ENCODE results near the gene GPR146. TPM values are rescaled to one million over a fixed set of nuclear protein-coding genes. Genes with fewer than 3 reads are reported as not detected.

GPR146 gene
- total and polyA plus RNA-seq, 9 of the 15 experiments (the other 6 are each of a cell fraction or from before 2014, with no cell fraction given), result 0.22 to 3.6 (median 0.64) TPM; not detected in 2

DNA sequence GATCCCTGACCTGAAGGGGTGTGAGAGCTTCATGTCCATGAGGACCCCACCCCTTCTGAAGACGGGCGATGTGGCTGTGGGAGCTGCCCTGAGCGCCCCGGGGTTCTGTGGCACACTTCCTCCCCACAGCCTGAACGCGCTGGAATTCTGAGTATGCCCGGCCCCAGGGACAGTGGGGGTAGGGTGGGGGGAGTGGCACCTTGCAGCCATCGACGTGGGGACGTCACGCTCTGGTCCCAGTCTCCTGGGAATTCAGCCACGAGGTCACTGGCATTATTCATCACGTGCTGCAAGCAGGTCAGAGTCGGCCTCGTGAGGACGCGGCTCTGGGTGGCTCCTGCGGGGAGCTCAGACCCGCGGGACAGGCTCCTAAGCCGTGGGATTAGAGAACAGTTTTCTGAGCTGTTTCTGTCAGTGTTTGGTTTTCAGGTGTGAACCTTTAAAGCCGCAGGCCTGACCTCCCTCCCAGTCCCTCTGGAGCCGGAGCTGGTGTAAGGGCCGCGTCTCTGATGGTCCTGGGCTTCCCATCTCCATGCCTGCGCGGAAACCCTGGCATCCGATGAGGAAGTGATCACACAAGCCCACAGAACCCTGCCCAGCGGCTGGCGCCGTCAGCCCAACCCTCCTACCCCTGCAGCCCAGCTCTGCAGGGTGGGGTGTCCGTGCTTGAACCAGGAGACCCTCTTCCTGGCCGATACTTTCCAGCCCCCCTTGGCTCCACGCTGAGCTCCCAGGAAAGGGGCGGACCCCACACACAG lies 16.1 kb downstream of the GPR146 start:
- ChIA-PET POLR2A (interaction anchor here (0.6 kb wide), 1 partner anchor 176 kb away, joined by 4 read pairs; no protein-coding TSS in a partner anchor), CTCF (ENCODE audit: low intra/inter-chr PET ratio) (interaction anchor here (1.4 kb wide), 1 partner anchor 67 kb away, joined by 6 read pairs; no protein-coding TSS in a partner anchor)
- Histone ChIP-seq H3K27ac (ENCODE audit: extremely low read depth, low read depth, low read length) (peak overlapping the region; percentile 27; the same call in 1 of the 3 replicates), H3K9me1 (ENCODE audit: control insufficient read depth, insufficient read depth, low read length) (peaks cover 3% of the 10 kb centered on the region), H3K27me3 (ENCODE audit: control insufficient read depth in 2 of 2, insufficient read depth in 2 of 2, low read length in 2 of 2) (no peaks in the 10 kb centered on the region), H4K20me1 (replicated peaks; ENCODE audit: control insufficient read depth, insufficient read depth, low read length) (peaks cover 11% of the 10 kb centered on the region; the same call in 1 of the 2 replicates), H3K4me1 (replicated peaks in 1 of 2; ENCODE audit: control insufficient read depth in 2 of 2, insufficient read depth in 2 of 2, low read length in 2 of 2) (peaks cover 24 to 81% of the 10 kb centered on the region in 2 experiments), H3K4me2 (ENCODE audit: insufficient read depth, low read length) (peak overlapping the region; percentile 74), H2AFZ (ENCODE audit: low read depth, low read length) (0 out of 2 replicates have a peak overlapping the region, but pooled peaks have one; percentile 14), H3K36me3 (ENCODE audit: control insufficient read depth, insufficient read depth, low read length) (peaks cover 6% of the 10 kb centered on the region; the same call in 1 of the 3 replicates), H3K4me3 (peak overlapping the region; percentile 14; the same call in 1 of the 2 replicates), H3K79me2 (ENCODE audit: control insufficient read depth, insufficient read depth, low read length) (peaks cover 8% of the 10 kb centered on the region; the same call in 1 of the 3 replicates), H3K9me3 (replicated peaks; ENCODE audit: control insufficient read depth, insufficient read depth, low read depth, low read length) (no peaks in the 10 kb centered on the region), H3K9ac (ENCODE audit: insufficient read depth in 1 of 2, low read depth in 2 of 2, low read length in 2 of 2) (peak overlapping the region in 1 of 2 experiments; percentile 87; a peak in 2 of 4 replicates)
- in situ Hi-C loops (cut with MboI) (loop anchor here (5.0 kb wide), 1 partner anchor 63 kb away; no protein-coding TSS in a partner anchor), intact Hi-C loops (cut with micrococcal nuclease) (no loop called here)
- peak in 2 of 4 experiments; percentile 34 to 36 for DNase-seq (ENCODE audit: extremely low read depth in 1 of 4, low spot score in 3 of 4)
- no peak for ATAC-seq
- 51% methylated on average over 33 of the region's 35 CpGs for WGBS (ENCODE audit: insufficient coverage, low coverage, missing lambda C conversion rate)
- no peak for FAIRE-seq
- BruUV-seq (replicated peaks), result no TSS peak
- TF ChIP-seq SUPT5H (IDR thresholded peaks at IDR 0.05) (no peak), KDM5B (IDR thresholded peaks at IDR 0.05; ENCODE audit: insufficient replicate concordance, low read depth, low read length) (peak; percentile 31), BHLHE40 (IDR thresholded peaks at IDR 0.05; ENCODE audit: low read length) (peak; percentile 62), ZNF12 (CRISPR knock-in tag; IDR thresholded peaks at IDR 0.05) (no peak), L3MBTL2 (IDR thresholded peaks at IDR 0.05) (peak; percentile 67; the same call in 1 of the 2 replicates)
- TF ChIP-seq, protein P1, sequence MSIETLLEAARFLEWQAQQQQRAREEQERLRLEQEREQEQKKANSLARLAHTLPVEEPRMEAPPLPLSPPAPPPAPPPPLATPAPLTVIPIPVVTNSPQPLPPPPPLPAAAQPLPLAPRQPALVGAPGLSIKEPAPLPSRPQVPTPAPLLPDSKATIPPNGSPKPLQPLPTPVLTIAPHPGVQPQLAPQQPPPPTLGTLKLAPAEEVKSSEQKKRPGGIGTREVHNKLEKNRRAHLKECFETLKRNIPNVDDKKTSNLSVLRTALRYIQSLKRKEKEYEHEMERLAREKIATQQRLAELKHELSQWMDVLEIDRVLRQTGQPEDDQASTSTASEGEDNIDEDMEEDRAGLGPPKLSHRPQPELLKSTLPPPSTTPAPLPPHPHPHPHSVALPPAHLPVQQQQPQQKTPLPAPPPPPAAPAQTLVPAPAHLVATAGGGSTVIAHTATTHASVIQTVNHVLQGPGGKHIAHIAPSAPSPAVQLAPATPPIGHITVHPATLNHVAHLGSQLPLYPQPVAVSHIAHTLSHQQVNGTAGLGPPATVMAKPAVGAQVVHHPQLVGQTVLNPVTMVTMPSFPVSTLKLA (conservative IDR thresholded peaks at IDR 0.05), result 0 out of 4 replicates have a peak, but pooled peaks of 1 of the 2 experiments have one; percentile 34
- TF ChIP-seq, protein P2, sequence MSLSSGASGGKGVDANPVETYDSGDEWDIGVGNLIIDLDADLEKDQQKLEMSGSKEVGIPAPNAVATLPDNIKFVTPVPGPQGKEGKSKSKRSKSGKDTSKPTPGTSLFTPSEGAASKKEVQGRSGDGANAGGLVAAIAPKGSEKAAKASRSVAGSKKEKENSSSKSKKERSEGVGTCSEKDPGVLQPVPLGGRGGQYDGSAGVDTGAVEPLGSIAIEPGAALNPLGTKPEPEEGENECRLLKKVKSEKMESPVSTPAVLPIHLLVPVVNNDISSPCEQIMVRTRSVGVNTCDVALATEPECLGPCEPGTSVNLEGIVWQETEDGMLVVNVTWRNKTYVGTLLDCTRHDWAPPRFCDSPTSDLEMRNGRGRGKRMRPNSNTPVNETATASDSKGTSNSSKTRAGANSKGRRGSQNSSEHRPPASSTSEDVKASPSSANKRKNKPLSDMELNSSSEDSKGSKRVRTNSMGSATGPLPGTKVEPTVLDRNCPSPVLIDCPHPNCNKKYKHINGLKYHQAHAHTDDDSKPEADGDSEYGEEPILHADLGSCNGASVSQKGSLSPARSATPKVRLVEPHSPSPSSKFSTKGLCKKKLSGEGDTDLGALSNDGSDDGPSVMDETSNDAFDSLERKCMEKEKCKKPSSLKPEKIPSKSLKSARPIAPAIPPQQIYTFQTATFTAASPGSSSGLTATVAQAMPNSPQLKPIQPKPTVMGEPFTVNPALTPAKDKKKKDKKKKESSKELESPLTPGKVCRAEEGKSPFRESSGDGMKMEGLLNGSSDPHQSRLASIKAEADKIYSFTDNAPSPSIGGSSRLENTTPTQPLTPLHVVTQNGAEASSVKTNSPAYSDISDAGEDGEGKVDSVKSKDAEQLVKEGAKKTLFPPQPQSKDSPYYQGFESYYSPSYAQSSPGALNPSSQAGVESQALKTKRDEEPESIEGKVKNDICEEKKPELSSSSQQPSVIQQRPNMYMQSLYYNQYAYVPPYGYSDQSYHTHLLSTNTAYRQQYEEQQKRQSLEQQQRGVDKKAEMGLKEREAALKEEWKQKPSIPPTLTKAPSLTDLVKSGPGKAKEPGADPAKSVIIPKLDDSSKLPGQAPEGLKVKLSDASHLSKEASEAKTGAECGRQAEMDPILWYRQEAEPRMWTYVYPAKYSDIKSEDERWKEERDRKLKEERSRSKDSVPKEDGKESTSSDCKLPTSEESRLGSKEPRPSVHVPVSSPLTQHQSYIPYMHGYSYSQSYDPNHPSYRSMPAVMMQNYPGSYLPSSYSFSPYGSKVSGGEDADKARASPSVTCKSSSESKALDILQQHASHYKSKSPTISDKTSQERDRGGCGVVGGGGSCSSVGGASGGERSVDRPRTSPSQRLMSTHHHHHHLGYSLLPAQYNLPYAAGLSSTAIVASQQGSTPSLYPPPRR (CRISPR knock-in tag; IDR thresholded peaks at IDR 0.05; ENCODE audit: borderline replicate concordance), result no peak
